ENCODE data around the gene PPP2R3B. TPM values are rescaled to one million over a fixed set of nuclear protein-coding genes. Genes with fewer than 3 reads are reported as not detected.

Gene PPP2R3B
- total RNA-seq, 2 donors from 2014 or later = 20.6 to 73.2 TPM

- WGBS = 88% methylated on average over 7 of the region's 7 CpGs
Measured at GRCh38 chrX:392575-392846, 5.8 kb upstream of the PPP2R3B start.

GRCh38 chrX:391717-392574 is 5.2 kb upstream of the PPP2R3B start:
- H3K36me3 ChIP-seq = no peaks in the 10 kb centered on the region
- H3K27me3 ChIP-seq (replicated peaks; ENCODE audit: insufficient read depth) = no peaks in the 10 kb centered on the region
- H3K4me3 ChIP-seq = no peak overlapping the region
- intact Hi-C loops (cut with DNase I) = no loop called here
- no peak overlapping the region for H3K27ac ChIP-seq
- DNase-seq (ENCODE audit: low spot score) = no peak
- H3K9me3 ChIP-seq = no peaks in the 10 kb centered on the region
- no peaks in the 10 kb centered on the region for H3K4me1 ChIP-seq (replicated peaks)
- WGBS = 89% methylated on average over 34 of the region's 34 CpGs
- TF ChIP-seq POLR2AphosphoS5 (IDR thresholded peaks at IDR 0.05) (no peak), POLR2A (IDR thresholded peaks at IDR 0.05) (no peak), CTCF (IDR thresholded peaks at IDR 0.05) (no peak)

More at GRCh38 chrX:392575-392846, 5.8 kb upstream of the PPP2R3B start:
- TF ChIP-seq POLR2A (IDR thresholded peaks at IDR 0.05) (no peak), CTCF (IDR thresholded peaks at IDR 0.05) (no peak), POLR2AphosphoS5 (IDR thresholded peaks at IDR 0.05) (no peak)
- Histone ChIP-seq H3K27ac (no peak overlapping the region), H3K4me1 (replicated peaks) (no peaks in the 10 kb centered on the region), H3K36me3 (no peaks in the 10 kb centered on the region), H3K4me3 (no peak overlapping the region), H3K27me3 (replicated peaks; ENCODE audit: insufficient read depth) (no peaks in the 10 kb centered on the region), H3K9me3 (no peaks in the 10 kb centered on the region)
- DNase-seq (ENCODE audit: low spot score) = no peak
- intact Hi-C loops (cut with DNase I) = no loop called here

GRCh38 chrX:390459-390858 is 3.8 kb upstream of the PPP2R3B start:
- 95% methylated on average over 13 of the region's 13 CpGs for WGBS
- intact Hi-C loops (cut with DNase I) = no loop called here
- Histone ChIP-seq H3K27me3 (replicated peaks; ENCODE audit: insufficient read depth) (no peaks in the 10 kb centered on the region), H3K4me3 (no peak overlapping the region), H3K4me1 (replicated peaks) (no peaks in the 10 kb centered on the region), H3K9me3 (no peaks in the 10 kb centered on the region), H3K36me3 (no peaks in the 10 kb centered on the region), H3K27ac (no peak overlapping the region)
- DNase-seq (ENCODE audit: low spot score) = no peak
- TF ChIP-seq POLR2AphosphoS5 (IDR thresholded peaks at IDR 0.05) = no peak
- no peak for TF ChIP-seq POLR2A (IDR thresholded peaks at IDR 0.05)
- no peak for TF ChIP-seq CTCF (IDR thresholded peaks at IDR 0.05)

GRCh38 chrX:389021-389441 is 2.3 kb upstream of the PPP2R3B start:
- no peak overlapping the region for H3K27ac ChIP-seq
- TF ChIP-seq CTCF (IDR thresholded peaks at IDR 0.05) (no peak), POLR2A (IDR thresholded peaks at IDR 0.05) (no peak), POLR2AphosphoS5 (IDR thresholded peaks at IDR 0.05) (no peak)
- intact Hi-C loops (cut with DNase I) = no loop called here
- H3K9me3 ChIP-seq = no peaks in the 10 kb centered on the region
- no peak for DNase-seq (ENCODE audit: low spot score)
- H3K4me3 ChIP-seq = no peak overlapping the region
- H3K36me3 ChIP-seq = no peaks in the 10 kb centered on the region
- H3K4me1 ChIP-seq (replicated peaks) = no peaks in the 10 kb centered on the region
- WGBS = 88% methylated on average over 12 of the region's 12 CpGs
- no peaks in the 10 kb centered on the region for H3K27me3 ChIP-seq (replicated peaks; ENCODE audit: insufficient read depth)

- no peak for DNase-seq (ENCODE audit: low spot score)
- Histone ChIP-seq H3K9me3 (no peaks in the 10 kb centered on the region), H3K27ac (peak overlapping the region; percentile 99), H3K4me3 (peak overlapping the region; percentile 85 to 95), H3K36me3 (no peaks in the 10 kb centered on the region), H3K27me3 (replicated peaks; ENCODE audit: insufficient read depth) (no peaks in the 10 kb centered on the region), H3K4me1 (replicated peaks) (no peaks in the 10 kb centered on the region)
- TF ChIP-seq POLR2AphosphoS5 (IDR thresholded peaks at IDR 0.05) (no peak), POLR2A (IDR thresholded peaks at IDR 0.05) (no peak), CTCF (IDR thresholded peaks at IDR 0.05) (no peak)
- 64% methylated on average over 14 of the region's 14 CpGs for WGBS
- intact Hi-C loops (cut with DNase I) = no loop called here
Measured at GRCh38 chrX:387729-388128, 1.0 kb upstream of the PPP2R3B start.
